ENCODE data around the gene RAD51.

DNA sequence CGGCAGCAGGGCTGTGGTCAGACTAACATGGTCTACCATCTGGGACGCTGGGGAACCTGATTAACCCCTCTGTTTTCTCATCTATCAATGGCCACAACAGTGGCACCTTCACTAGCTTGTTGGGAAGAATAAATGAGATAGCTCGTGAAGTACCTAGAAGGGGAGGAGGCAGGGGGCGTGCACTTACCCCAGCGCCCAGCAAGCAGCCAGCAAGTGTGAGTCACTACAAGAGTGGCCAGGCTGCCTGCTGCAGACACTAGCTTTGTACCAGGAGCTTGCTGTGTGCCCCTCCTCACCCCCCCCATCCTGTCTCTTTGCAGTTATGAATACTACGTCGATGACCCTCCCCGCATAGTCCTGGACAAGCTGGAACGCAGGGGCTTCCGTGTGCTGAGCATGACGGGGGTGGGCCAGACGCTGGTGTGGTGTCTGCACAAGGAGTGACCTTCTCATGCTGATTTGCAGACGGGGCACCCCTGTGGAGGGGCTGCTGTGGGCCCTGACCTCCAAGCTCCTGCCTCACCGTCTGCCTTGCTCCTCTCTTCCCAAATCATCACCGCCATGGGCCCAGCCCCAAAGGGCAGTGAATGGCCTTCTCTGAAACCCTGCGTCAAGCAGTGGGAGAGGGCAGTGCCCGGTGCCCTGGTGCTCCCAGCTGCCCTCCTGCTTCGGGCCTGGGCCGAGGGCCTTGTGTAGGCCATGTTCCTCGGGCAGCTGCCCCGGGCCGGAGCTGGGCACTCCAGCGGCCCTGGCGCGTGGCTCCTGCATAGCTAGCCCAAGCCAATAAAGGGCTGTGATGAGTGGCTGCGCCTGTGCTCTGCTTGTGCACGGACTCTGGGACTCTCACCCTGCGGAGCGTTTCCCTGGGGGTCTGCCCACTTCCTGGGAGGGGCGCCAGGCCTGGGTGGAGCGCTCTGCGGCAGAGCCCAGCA, 72.2 kb downstream of the RAD51 start:
- TF ChIP-seq, protein P1, sequence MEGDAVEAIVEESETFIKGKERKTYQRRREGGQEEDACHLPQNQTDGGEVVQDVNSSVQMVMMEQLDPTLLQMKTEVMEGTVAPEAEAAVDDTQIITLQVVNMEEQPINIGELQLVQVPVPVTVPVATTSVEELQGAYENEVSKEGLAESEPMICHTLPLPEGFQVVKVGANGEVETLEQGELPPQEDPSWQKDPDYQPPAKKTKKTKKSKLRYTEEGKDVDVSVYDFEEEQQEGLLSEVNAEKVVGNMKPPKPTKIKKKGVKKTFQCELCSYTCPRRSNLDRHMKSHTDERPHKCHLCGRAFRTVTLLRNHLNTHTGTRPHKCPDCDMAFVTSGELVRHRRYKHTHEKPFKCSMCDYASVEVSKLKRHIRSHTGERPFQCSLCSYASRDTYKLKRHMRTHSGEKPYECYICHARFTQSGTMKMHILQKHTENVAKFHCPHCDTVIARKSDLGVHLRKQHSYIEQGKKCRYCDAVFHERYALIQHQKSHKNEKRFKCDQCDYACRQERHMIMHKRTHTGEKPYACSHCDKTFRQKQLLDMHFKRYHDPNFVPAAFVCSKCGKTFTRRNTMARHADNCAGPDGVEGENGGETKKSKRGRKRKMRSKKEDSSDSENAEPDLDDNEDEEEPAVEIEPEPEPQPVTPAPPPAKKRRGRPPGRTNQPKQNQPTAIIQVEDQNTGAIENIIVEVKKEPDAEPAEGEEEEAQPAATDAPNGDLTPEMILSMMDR (conservative IDR thresholded peaks at IDR 0.05) = no peak
- TF ChIP-seq ZFX (IDR thresholded peaks at IDR 0.05) = no peak

All from C4-2B (cell line).